ENCODE results near the gene FOXC1.

Gene FOXC1

DNA sequence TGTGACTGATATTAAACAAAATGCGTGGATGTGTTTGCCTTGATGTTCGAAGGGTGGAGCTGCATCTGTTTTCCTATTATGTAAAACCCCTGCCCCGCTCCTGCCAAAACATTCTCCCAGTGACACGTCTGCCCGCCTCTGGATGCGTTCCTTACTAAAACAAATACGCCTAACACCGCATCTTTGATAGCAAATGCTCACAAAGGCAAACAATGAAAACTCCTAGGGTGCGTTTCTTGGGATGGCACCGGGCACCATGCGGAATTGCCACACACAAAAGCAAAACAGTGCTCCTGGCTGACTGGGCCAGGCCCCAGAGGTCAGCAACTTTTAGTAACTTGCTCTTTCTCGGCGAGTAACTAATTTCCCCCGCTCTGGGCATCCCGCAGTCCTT, 9.0 kb upstream of the FOXC1 start:
- Histone ChIP-seq H3K9me3 (ENCODE audit: control insufficient read depth, insufficient read depth, low read depth, low read length) (no peaks in the 10 kb centered on the region), H3K4me1 (ENCODE audit: control insufficient read depth, insufficient read depth, low read length) (peaks cover 21% of the 10 kb centered on the region), H3K27ac (ENCODE audit: low read depth, low read length) (no peak overlapping the region), H3K36me3 (ENCODE audit: control insufficient read depth, insufficient read depth, low read length) (no peaks in the 10 kb centered on the region), H3K27me3 (ENCODE audit: control insufficient read depth, insufficient read depth, low read length) (peaks cover 69% of the 10 kb centered on the region), H3K4me3 (ENCODE audit: low read depth, low read length) (no peak overlapping the region), H3K9ac (ENCODE audit: low read length) (no peak overlapping the region)

DNA sequence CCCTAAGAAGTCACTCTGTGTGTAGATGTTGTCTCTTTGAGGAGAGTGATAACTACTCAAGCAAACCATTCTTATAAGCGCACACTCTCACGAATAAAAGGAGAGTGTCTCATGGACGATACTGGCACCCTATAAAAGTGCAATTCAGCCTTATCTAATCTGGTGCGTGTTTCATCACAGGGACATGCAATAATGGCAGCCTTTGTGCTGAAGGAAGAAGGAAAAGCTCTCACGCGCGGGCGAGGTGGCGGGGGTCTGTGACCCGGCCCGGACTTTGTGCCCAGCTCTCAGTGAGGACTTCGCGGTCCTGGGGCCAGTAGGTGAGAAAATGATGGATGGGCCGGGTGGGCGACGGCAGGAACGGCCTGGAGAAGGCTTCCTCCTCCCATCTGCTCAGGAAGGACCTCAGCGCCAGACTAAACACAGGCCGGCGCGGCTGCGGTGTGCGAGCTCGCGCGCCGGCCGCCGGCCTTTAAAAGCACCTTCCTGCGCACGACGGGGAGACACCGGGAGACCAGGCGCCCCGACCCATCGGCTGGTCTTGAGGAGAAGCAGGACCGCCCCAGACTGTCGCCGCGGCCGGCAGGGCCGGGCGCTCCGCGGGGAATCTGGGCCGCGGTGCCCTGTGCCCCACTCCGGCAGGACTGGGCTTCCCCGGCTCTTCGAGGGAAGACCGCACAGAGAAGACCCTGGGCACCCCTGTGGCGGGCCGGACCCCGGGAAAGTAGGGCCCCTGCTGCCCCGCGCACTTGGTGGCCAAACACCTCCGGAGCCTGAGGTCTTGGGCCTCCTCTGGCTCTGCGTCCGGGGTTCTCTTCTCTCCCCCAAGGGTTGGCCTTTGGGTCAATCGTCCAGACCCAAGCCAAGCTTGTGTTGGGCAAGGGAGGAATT, 8.3 kb upstream of the FOXC1 start:
- no peaks in the 10 kb centered on the region for H3K9me3 ChIP-seq (ENCODE audit: control insufficient read depth, insufficient read depth, low read depth, low read length)
- H3K4me1 ChIP-seq (ENCODE audit: control insufficient read depth, insufficient read depth, low read length): peaks cover 23% of the 10 kb centered on the region
- H3K27me3 ChIP-seq (ENCODE audit: control insufficient read depth, insufficient read depth, low read length): peaks cover 72% of the 10 kb centered on the region
- no peak overlapping the region for H3K4me3 ChIP-seq (ENCODE audit: low read depth, low read length)
- no peak overlapping the region for H3K27ac ChIP-seq (ENCODE audit: low read depth, low read length)
- H3K36me3 ChIP-seq (ENCODE audit: control insufficient read depth, insufficient read depth, low read length): no peaks in the 10 kb centered on the region
- H3K9ac ChIP-seq (ENCODE audit: low read length): no peak overlapping the region

DNA sequence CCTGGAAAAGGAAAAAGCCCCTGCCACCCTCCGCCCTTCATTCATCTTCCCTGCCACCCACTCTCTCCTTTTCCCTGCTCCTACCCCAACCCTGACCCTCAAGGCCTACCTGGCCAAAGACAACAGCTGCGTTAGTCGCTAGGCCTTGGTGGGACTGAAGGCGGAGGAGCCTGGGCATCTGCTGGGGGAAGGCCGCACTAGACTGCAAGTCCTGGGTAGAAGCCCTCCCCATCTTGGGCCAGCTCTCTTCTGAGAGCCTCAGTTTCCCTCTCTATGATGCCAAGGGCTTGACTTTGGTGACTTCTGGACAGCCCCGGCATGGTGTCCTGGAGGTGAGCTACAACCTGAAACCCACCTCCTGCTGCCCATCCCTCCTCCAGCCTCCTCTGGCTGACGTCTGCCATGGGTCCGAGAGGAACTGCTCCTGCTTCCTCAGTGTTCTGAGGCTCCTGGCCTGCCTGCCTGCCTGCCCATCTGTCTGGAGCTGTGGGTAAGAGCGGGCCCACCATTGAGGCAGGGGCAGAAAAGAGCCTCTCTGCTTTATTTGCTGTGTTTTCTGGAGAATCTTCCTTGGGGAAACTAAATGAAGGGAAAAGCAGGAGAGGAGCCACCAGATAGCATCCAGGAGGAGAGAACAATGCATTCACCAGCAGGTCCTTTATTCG, 7.5 kb upstream of the FOXC1 start:
- H3K4me1 ChIP-seq (ENCODE audit: control insufficient read depth, insufficient read depth, low read length): peaks cover 23% of the 10 kb centered on the region
- no peak overlapping the region for H3K27ac ChIP-seq (ENCODE audit: low read depth, low read length)
- H3K4me3 ChIP-seq (ENCODE audit: low read depth, low read length): no peak overlapping the region
- H3K27me3 ChIP-seq (ENCODE audit: control insufficient read depth, insufficient read depth, low read length): peaks cover 80% of the 10 kb centered on the region
- no peak overlapping the region for H3K9ac ChIP-seq (ENCODE audit: low read length)
- no peaks in the 10 kb centered on the region for H3K9me3 ChIP-seq (ENCODE audit: control insufficient read depth, insufficient read depth, low read depth, low read length)
- no peaks in the 10 kb centered on the region for H3K36me3 ChIP-seq (ENCODE audit: control insufficient read depth, insufficient read depth, low read length)

DNA sequence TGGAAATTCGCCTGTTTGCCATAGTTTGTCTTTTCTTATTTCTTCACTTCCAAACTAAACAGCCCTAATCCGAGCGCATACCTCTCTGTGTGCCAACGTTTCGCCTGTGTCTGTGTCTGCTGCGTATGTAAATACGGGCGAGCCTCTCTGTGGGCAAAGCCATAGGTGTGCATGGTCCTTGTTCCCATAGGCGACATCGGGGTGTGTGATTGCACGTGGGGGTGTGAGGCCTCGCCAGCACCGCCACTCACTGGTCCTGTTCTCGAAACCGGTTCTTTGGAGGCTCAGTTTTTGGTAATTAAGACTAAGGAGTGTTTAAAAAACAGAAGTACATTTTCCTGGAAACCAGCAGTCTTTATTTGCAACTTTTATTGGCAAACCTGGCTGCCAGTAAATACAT, 6.0 kb upstream of the FOXC1 start:
- no peaks in the 10 kb centered on the region for H3K9me3 ChIP-seq (ENCODE audit: control insufficient read depth, insufficient read depth, low read depth, low read length)
- peaks cover 90% of the 10 kb centered on the region for H3K27me3 ChIP-seq (ENCODE audit: control insufficient read depth, insufficient read depth, low read length)
- no peaks in the 10 kb centered on the region for H3K36me3 ChIP-seq (ENCODE audit: control insufficient read depth, insufficient read depth, low read length)
- H3K4me3 ChIP-seq (ENCODE audit: low read depth, low read length): peak overlapping the region; percentile 63; the same call in 1 of the 2 replicates
- no peak overlapping the region for H3K9ac ChIP-seq (ENCODE audit: low read length)
- no peak overlapping the region for H3K27ac ChIP-seq (ENCODE audit: low read depth, low read length)
- H3K4me1 ChIP-seq (ENCODE audit: control insufficient read depth, insufficient read depth, low read length): peaks cover 32% of the 10 kb centered on the region

DNA sequence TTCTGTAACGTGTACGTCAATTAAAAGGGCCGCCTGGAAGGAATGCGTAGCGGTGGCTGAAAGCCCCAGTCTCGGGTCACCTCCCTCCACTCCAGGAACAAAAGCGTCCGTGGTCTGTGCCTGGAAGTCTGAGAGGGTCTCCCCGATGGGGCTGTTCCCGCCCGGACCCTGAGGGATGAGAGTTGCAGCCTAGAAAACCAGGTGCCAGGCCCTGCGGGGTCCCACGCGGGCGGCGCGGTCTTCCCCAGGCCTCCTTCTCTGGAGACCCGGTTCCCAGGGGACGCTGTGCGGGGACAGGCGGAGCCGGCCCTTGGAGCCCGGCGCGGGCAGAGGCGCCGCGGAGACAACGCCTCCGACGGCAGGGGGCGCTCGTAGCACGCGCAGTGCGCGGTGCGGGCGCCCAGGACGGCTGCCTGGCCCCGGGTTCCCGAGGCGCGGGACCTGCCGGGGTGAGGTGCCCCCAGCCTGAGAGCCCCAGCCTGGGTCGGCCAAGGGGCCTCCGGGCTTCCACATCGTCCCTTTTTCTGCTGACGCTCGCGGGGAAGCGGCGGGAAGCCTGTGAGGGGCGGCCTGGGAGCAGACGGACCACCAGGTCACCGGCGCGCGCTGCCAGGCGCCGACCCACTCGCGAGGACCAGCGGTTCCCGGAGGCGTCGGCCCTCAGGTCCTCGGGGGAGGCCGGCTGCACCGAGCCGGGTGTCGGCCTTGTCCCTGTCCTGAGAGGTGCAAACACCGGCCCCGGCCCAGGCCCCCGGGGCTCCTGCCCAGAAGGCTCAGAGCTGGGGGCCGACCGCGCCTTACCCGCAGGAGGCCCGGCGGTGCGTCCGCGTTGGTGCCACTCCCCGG, 5.3 kb upstream of the FOXC1 start:
- Histone ChIP-seq H3K9me3 (ENCODE audit: control insufficient read depth, insufficient read depth, low read depth, low read length) (no peaks in the 10 kb centered on the region), H3K4me1 (ENCODE audit: control insufficient read depth, insufficient read depth, low read length) (peaks cover 32% of the 10 kb centered on the region), H3K4me3 (ENCODE audit: low read depth, low read length) (peak overlapping the region; percentile 63), H3K36me3 (ENCODE audit: control insufficient read depth, insufficient read depth, low read length) (no peaks in the 10 kb centered on the region), H3K9ac (ENCODE audit: low read length) (peak overlapping the region; percentile 57), H3K27ac (ENCODE audit: low read depth, low read length) (no peak overlapping the region), H3K27me3 (ENCODE audit: control insufficient read depth, insufficient read depth, low read length) (peaks cover 94% of the 10 kb centered on the region)

DNA sequence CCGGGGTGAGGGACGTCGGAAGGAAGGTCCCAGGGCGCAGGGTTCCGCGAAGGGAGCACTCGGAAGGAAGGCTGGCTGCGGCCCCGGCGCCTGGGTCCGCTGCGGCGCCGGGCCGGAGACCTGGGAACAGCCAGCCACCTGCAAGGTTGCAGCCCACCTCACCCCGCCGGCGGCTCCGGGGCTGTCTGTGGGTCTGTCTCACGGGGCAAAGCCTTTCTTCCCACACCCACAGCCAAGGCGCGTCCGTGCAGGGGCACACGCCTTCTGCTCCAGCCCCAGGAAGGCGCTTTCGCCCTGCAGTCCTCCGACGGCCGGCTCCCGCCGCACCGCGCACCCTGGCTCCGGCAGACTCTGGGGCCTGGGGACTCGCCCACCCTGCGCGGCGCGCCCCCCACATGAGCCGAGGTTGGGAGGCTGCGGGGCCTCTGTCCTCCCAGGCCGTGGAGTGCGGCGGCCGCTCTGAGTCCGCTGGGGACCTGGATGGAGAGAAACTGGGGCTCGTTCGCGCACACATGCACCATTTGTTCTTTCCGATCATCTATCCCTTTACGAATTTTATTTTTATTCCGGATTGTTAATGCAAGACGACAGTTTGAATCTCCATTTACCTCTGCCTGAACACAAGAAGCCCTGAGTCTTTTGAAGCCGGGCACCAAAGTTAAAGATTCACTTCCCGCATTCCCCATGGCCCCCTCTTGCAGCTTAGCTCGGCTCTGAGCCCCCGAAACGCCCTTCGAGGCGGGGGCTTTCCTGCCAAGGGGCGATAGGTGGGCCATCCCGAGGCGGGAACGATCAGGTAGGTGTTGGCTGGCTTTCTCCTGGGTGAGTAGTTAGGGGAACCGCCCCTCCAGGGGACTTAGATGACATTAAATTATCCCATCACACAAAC, 4.5 kb upstream of the FOXC1 start:
- H3K27ac ChIP-seq (ENCODE audit: low read depth, low read length): no peak overlapping the region
- no peaks in the 10 kb centered on the region for H3K36me3 ChIP-seq (ENCODE audit: control insufficient read depth, insufficient read depth, low read length)
- peak overlapping the region; percentile 55 for H3K4me3 ChIP-seq (ENCODE audit: low read depth, low read length)
- H3K9me3 ChIP-seq (ENCODE audit: control insufficient read depth, insufficient read depth, low read depth, low read length): no peaks in the 10 kb centered on the region
- peaks cover 95% of the 10 kb centered on the region for H3K27me3 ChIP-seq (ENCODE audit: control insufficient read depth, insufficient read depth, low read length)
- peaks cover 32% of the 10 kb centered on the region for H3K4me1 ChIP-seq (ENCODE audit: control insufficient read depth, insufficient read depth, low read length)
- peak overlapping the region; percentile 46 for H3K9ac ChIP-seq (ENCODE audit: low read length)

DNA sequence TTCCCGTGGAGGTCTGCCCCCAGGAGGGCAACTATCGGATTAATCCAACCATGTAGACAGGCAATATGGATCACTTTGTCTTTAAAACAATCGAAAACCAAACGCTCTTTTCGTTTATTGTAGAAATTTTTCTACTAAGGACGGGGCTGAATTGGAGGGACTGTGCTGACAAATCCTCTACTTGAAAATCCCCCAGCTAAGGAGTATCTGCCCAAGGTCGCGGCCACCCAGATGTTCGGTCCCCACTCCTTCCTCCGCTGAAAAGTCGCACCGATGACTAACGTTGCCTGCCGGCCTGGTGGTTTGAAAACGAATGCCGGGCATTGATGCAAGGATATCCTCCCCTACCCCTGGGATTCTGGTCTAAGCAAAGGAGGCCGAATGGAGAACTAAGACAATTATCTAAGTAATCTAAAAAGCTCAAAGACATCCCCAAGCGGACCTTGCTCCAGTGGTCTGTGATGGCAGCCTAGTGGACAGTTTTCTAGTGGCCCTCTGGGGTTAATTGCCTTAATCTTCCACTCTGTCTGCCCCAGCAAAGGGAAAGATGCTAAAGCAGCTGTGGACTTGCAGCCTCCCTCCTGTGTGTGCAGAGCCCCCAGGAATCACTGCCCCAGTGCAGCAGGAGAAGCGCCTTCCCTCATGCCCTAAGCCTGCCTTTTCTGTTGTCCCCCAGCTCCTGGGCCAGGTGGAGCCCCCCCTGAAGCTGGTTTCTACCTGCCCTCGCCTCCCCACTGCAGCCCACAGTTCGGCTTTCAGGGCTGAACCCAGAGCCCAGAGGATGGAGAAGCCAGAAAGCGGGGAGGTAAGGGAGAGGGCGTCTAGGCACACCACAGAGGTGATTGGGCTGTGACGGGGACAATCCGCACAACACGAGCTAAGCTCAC, 3.6 kb upstream of the FOXC1 start:
- Histone ChIP-seq H3K9ac (ENCODE audit: low read length) (no peak overlapping the region), H3K27ac (ENCODE audit: low read depth, low read length) (no peak overlapping the region), H3K4me3 (ENCODE audit: low read depth, low read length) (peak overlapping the region; percentile 55), H3K36me3 (ENCODE audit: control insufficient read depth, insufficient read depth, low read length) (no peaks in the 10 kb centered on the region), H3K9me3 (ENCODE audit: control insufficient read depth, insufficient read depth, low read depth, low read length) (no peaks in the 10 kb centered on the region), H3K4me1 (ENCODE audit: control insufficient read depth, insufficient read depth, low read length) (peaks cover 35% of the 10 kb centered on the region), H3K27me3 (ENCODE audit: control insufficient read depth, insufficient read depth, low read length) (peaks cover 95% of the 10 kb centered on the region)

DNA sequence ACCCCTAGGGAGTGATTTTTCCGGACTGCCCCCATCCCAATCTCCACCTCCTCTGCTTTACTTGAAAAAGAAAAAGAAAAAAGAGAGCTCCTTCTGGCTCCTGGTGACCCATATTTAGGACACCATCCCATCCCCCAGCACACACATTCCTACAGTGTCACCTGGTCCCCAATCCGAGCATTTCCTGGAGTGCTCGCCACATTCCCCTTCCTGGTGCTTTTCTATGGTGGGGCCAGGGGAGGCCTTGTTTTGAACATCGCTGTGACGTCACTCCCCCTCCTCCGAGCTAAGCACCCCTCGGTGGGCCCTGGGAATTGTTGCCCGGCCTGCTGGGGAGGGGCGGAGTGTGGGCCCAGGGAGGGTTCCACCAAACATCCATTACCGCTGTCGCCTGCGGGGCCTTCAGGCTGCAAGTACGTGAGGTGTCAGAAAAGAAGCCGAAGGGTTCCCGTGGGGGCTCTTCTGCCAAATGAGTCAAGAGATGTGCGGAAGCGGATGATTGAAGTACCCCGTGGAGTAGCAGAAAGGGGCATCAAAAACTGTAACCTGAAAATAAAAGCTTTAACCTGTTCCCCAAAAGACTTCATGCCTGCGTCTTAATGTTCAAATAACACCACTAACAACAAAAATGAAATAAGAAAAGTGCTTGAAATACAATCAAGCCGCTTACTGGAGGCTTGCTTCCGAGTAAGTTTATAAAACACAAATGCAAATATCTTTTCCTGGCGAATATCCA, 2.8 kb upstream of the FOXC1 start:
- peaks cover 97% of the 10 kb centered on the region for H3K27me3 ChIP-seq (ENCODE audit: control insufficient read depth, insufficient read depth, low read length)
- no peaks in the 10 kb centered on the region for H3K9me3 ChIP-seq (ENCODE audit: control insufficient read depth, insufficient read depth, low read depth, low read length)
- H3K4me1 ChIP-seq (ENCODE audit: control insufficient read depth, insufficient read depth, low read length): peaks cover 37% of the 10 kb centered on the region
- peak overlapping the region; percentile 55 for H3K4me3 ChIP-seq (ENCODE audit: low read depth, low read length)
- no peak overlapping the region for H3K9ac ChIP-seq (ENCODE audit: low read length)
- no peak overlapping the region for H3K27ac ChIP-seq (ENCODE audit: low read depth, low read length)
- no peaks in the 10 kb centered on the region for H3K36me3 ChIP-seq (ENCODE audit: control insufficient read depth, insufficient read depth, low read length)

DNA sequence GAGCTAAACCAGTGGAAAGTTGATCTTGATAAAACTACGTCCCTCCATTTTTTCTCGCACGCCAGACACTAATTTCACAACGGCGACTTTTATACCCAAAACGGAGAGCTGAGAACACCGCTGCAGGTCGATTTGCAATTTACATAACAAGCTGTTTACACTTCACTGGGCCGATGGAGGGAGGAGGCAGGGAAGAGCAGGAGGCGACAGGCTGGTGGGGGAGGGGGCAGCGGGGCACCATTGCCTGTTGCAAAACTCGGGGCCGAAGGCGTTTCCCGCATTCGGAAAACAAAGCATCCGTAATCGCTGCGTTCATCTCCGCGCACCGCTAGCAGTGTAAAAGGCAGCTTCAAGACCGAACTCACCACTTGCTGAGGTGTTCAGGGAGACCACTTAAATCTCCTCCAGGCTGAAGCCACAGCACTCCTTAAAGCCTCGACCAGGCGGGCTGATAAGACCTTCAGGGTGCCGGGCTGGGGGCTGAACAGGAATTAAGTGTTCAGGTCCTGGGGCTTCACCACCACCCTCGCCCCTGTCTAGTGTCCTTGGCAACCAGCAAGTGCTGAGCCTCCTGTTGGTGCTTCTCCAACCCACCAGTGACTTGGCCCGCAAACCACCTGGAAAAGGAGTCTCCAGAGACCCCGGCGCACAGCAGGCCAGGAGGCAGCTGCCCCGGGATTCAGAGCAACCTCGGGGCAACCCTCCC, 2.0 kb upstream of the FOXC1 start:
- Histone ChIP-seq H3K4me1 (ENCODE audit: control insufficient read depth, insufficient read depth, low read length) (peaks cover 40% of the 10 kb centered on the region), H3K4me3 (ENCODE audit: low read depth, low read length) (peak overlapping the region; percentile 55), H3K9ac (ENCODE audit: low read length) (peak overlapping the region; percentile 21)

More for the DNA sequence above, 2.0 kb upstream of the FOXC1 start:
- H3K9me3 ChIP-seq (ENCODE audit: control insufficient read depth, insufficient read depth, low read depth, low read length): no peaks in the 10 kb centered on the region
- peaks cover 97% of the 10 kb centered on the region for H3K27me3 ChIP-seq (ENCODE audit: control insufficient read depth, insufficient read depth, low read length)
- no peak overlapping the region for H3K27ac ChIP-seq (ENCODE audit: low read depth, low read length)
- no peaks in the 10 kb centered on the region for H3K36me3 ChIP-seq (ENCODE audit: control insufficient read depth, insufficient read depth, low read length)
